ENCODE measurements around the gene ZBTB7B.

ZBTB7B gene

DNA sequence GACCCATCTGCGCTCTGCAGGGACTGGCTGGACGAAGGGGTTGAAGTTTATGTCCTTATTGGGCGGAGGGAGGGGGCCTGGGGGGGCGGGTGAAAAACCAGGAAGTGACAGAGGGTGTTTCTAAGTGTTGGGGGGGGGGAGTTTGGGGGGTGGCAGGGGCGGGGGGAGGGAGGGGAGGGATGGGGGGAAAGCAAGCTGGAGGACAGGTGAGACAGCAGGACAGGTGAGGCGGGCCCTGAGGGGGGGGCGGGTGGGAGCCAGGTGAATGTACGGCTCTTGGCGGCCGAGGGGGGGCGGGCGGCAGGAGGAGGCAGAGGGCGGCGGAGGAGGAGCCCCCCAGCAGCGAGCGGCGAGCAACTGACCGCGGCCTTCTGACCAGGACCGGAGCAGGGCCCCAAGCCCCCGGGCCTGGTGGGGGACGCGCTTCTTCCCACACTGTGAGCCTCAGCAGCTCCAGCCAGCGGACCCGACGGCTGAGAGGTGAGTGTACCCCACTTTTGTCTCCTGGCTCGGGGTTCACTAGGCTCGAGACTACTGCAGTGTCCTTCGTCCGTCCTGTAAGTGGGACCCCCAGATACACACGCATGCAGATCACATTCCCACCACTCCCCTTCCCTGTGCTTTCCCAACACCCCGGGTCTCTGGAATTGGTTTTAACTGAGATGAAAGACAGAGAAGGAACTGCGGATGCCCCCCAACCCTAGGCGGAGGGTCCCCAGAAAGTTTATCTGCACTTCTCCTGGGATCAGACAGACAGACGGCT, at the start of gene ZBTB7B:
Gene ZBTB7B, plus strand, starts transcription at position 339 of the 763 bp plus-strand sequence. CDS start 11,859 bp downstream, outside the sequence.
- DNase-seq: no peak

DNA sequence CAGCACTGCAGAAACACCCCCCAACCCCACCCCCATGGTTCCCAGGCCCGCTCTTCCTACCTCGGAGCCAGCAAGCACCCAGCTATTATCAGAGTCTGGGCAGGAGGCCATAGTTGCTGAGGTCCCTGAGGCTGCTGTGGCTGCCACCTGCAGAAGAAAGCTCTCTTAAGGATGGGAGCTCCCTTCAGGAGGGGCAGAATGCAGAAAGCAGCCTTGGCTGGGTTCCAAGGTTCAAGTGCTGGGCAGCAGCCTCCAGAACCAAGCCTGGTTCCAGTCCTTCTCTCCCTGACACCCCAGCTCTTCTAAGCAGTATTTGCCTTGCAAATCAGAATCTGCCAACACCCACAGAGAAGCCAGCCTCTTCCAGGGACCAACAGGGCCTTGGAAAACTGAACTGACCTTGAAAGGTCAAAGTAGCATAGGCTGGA, 49.0 kb upstream of the ZBTB7B start:
- no peak for DNase-seq

DNA sequence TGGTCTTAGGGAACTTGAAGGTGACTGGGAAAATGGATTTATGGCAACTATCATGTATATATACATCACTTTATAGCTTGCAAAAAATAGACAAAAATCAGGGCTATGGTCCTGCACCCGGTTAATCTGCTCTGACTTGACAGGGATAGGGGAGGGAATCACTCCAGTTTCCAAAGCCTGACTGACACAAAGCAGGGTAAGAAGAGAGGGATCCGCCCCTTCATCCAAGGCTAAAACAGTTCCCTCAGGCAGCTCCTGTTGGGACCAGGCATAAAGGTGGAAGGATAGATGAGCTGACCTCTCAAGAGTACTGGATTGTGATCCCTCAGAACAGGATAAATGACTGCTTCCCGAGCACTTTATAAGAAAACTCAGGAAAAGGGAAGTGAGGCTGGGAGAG, 48.1 kb upstream of the ZBTB7B start:
- no peak for DNase-seq

DNA sequence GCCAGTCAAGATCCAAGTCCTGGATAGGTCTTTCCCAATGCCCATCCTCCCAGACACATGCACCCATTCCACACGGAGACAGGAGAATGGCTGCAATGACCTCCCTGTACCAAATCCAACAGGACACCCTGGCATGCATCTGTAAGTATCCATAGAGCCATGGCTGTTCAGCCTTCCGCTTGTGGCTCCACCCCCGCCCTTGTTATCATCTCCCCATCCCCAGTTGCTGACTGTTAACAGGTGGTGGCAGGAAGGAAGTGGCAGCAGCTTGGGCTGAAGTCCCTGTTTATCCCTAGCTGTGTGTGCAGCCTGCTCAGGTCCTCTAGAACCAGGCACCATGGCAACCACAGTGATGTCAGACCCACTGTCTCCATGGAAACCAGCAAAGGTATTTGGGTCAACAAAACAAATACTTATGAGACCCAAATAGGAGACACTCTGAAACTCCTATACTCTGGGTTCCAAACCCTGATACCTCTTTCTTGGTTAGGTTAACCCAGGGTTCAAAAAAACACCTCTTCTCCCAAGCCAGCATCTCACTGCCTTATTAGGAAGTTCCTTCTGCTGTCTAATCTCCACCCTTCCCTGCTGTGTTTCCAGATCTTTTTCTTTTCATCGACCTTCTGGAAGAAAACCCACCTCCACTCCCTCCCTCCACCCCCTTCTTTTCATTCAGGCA, 47.4 kb upstream of the ZBTB7B start:
- DNase-seq: peak; percentile 21 to 80 (median 61)

DNA sequence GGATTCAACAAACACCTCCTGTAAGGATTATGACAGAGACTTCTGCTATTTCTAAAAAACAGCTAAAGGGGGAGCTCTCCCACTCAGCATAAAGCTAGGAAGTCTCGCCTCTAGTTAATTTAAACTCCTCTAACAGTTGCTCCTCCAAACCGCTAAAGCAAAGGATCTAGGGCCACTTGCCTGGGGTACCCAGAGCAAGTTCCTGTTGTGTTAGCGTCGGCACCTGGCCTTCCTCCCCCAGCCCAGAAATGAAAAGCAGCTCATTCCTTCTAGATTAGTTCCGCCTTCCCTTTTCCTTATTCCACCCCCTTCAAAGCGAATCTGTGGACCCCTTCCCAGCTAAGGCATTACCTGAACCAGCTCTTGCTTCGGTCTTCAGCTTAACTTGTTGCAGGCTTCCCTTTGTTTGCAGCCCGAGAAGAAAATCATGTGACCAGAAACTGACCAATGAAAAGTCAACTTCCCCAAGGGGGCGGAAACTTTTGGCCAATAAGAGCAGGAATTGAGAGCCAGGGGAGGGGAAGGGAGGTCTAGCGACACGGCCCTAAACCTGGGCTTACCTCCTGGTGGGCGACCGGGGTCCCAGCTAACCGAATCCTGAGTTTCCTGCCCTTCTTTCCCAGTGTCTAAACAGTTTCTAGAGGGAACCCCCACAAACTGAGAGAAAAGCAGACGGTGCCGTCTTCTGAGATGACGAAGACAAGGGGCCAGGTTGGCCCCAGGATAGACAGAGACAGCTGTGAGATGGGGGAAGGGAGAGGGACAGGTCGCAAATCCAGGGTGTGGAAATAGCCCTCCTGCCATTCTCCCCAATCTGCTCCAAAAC, 46.7 kb upstream of the ZBTB7B start, which contains the start of gene PBXIP1:
Gene PBXIP1, minus strand, starts transcription at position 382 of the 826 bp plus-strand sequence. CDS start 2,378 bp downstream, outside the sequence.
- DNase-seq: peak in 3 of 4 experiments; percentile 29 to 62 (median 56)

- DNase-seq: no peak
Measured at GRCh38 chr1:154956544-154956941, 46.1 kb upstream of the ZBTB7B start.

- no peak for DNase-seq
Measured at GRCh38 chr1:154957091-154957657, 45.4 kb upstream of the ZBTB7B start.

DNA sequence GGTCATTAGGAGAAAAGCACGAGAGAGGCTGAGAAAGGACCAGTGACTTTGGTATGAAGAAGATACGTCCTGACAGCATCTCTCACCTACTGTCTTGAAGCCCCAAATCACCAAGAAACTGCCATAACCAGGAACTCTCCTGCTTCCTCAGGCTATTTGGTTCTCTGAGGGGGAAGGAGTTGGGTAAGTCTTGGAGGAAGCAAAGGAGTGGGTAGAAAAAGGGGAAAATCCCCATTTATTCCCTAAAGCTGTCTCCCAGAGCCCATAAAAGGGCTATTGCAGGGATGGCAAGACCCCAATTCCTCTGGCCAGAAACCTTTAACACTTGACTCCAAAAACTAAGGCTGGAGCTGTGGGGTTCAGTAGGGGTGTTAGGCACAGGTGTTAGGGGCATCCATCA, 44.6 kb upstream of the ZBTB7B start:
- DNase-seq: no peak

DNA sequence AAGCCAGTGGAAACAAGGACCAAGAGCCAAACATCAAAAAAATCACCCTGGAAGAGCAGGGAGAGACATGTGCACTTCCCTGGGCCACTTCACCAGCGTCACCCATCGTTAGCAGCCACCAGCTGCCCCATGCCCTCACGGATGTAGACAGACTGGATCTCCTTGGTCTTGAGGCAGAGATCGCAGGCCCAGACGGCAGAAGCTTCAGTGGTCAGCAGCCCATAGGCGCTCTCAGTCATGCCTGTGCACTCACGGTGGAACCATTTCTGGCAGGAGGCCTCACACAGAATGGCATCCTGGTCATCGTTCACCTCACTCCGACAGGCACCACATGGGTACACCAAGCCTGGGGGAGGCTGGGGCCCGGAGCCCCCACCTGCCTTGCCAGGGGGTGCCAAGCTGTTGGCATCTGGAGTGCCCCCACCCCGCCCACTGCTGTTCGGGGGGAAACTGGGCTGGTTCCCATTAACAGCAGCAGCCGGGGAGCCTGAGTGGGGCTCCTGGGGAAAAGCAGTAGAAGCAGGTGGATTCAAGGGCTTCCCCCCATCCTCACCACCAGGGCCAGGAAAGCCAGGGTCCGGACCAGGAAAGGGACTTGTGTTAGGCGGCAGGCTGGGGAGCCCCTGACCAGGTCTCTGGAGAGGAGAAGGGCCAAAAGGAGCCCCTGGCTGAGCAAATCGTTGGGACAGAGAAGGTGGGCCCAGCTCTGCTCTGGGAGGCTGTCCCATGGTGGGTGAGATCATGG, 43.7 kb upstream of the ZBTB7B start:
- DNase-seq: no peak

- no peak for DNase-seq
Measured at GRCh38 chr1:154959426-154959780, 43.2 kb upstream of the ZBTB7B start.

DNA sequence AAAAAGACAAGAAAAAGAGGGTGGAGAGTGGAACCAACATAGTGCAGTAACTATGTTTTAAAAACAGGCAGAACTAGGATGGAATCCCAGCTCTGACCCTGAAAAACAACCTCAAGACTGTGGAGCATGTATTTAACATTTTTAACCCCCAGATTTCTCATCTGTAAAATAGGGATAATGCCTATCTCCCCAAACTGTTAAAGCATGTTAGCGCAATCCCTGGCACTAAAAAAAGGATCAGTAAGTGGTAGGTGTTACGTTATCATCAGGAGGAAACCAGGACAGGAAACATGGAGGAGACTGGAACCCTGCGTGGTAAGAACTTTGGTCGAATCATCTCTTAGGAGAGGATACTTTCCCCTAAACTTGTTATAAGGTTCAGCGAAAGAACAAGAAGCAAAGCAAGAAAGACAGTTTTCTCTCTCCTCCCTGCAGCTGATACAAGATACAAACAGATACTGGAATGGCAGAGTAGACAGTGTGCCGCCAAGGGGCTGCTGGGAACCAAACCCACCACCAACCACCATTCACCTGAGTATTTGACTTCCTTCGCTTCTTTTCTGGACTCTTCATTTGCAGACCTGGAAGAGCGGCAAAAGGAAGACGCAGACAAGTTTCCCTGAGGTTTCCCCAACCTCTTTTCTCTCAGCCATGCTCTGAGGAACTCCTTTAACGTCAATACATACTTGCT, 42.0 kb upstream of the ZBTB7B start:
- no peak for DNase-seq

- DNase-seq: peak; percentile 50 to 75 (median 62)
Measured at GRCh38 chr1:154961207-154962155, 41.1 kb upstream of the ZBTB7B start, which contains the start of gene PYGO2. Gene PYGO2 (minus strand): TSS chr1:154961782. CDS start chr1:154961576, 206 bp downstream.

DNA sequence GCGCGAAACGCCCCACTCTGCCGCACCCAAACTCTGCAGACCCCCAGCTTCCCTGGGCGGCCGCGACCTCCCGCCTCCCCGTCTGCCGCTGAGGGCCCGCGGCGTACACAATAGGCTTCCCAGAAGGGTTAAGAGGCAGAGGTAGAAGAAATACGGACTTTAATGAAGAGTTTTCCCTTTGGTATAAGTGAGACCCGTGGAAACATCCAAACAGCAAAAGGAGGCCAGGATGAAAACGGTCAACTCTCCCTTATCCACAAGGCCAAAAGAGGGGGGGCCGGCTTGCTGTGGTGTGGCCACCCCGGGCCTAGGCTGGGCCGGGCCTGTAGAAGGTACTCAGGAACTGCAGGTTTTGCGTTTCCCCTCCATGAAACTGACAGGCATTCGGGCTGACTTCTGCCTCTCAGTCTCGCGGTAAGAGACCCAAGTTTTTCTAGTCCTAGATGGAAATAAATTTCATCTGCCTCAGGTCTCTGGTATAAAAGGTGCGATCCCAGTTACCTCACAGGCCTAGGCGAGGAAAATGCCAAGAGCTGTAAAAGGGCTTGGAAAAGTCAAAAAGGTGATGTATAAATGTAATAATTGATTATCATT, 40.3 kb upstream of the ZBTB7B start:
- no peak for DNase-seq

GRCh38 chr1:154962795-154963330, 39.7 kb upstream of the ZBTB7B start:
- no peak for DNase-seq

DNA sequence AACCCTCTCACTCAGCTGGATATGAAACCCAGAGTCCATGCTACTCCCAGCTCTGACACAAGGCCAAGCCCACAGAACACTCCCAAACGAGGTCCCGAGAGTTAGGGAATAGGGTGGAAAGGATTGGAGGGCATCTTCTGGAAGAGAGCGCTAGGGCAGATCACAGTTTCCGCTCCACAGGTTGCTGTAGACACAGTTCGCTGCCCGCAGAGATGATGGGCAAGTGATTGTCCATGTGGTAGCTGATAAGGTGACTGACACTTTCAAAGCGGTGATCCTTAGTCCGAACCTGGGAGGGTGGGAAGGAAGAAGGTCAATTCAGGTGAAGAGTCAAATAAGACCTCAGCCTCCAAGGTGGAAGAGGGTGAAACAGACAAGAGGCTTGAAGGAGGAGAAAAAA, 39.0 kb upstream of the ZBTB7B start:
- DNase-seq: no peak

- DNase-seq: no peak
Measured at GRCh38 chr1:154964359-154964758, 38.2 kb upstream of the ZBTB7B start.

- no peak for DNase-seq
Measured at GRCh38 chr1:154966111-154966510, 36.5 kb upstream of the ZBTB7B start.

GRCh38 chr1:154967331-154967950, 35.2 kb upstream of the ZBTB7B start:
- no peak for DNase-seq

- DNase-seq: no peak
Measured at GRCh38 chr1:154968731-154969130, 33.9 kb upstream of the ZBTB7B start.

Data from activated naive CD4-positive, alpha-beta T cell (primary cell).